ENCODE measurements around the gene CABP4.

Gene CABP4

DNA sequence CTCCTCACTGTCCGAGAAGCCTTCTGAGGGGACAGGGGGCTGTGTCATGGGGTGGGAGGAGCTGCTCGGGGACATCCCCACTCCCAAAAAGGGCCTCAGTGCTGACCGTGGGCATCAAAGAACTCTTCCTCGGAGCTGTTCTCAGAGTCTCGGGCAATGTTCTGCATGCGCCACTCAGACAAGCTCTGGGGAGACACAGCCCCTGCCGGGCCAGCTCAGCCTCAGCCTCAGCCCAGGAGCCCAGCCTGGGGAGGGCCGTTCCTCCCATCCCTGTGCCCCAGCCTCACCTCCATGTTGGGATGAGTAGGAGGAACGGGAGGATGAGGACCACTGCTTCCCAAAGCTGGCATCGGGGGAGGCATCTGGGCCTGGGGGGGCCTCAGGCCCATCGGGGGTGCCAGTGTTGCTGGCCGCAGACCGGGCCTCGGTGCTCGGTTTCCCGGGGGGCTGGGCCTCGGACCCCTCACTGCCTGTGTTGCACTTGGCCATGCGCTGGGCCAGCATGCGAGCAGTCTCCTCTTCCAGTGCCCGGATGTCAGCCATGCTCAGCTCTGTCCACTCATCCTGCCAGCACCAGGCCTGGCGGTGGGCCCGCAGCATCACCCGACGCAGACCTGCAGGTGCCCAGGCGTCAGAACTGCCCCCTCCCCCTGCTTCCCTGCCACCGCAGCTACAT is 44.8 kb downstream of the CABP4 start:
- DNase-seq: no peak

DNA sequence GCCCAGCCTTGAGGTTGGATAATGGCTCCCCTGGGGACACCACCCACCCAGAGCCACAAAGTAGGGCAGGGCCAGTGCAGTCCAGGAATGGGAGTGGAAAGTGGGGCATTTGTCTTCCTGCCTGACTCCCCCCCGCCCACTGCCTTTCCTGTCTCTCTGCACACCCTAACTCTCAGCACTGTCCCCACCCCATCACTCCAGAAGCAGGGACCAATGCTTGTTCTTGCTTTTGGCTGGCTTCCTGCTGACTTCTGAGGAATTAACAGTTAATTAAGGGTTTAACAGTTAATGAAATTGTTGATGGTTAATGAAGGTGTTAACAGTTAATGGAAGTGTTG is 45.3 kb downstream of the CABP4 start:
- no peak for DNase-seq

DNA sequence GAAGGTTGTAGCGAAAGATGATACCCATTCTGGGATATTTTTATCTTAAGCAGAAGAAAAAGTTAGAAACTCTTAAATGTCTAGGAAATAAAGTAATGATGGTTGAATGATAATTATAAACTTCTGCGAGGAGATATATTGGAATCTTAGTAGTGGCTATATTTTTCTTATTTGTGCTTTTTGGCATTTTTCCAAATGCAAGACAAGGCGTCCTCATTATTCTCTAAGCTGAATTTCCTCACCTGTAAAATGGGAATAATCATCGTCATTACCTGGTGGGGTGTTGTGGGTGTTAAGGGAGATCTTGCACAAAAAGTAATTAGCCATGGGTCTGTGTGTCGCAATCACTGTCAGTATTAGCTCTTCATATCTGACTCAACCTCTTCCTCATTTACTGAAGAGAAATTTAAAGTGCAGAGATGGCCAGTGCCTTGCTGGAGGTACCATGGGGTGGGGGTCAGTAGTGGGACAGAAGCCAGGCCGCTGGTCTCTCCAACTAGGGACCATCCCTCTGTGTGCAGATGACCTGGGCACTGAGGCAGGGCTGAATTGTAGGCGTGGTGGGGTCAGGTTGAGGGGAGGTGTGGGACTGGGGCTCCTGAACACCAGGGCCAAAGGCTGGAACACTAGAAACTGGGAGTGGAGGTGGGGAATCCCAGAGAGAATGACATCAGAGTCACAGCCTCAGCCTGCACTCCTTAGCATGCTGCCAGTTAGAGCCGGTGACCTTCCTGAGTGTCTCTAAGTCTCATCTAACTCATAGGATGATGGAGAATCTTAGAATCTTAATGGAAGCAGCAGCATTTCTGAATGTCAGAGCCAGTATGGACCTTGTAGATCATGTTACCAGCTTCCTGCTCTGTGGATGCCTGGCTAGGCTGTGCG is 45.9 kb downstream of the CABP4 start:
- DNase-seq: no peak

DNA sequence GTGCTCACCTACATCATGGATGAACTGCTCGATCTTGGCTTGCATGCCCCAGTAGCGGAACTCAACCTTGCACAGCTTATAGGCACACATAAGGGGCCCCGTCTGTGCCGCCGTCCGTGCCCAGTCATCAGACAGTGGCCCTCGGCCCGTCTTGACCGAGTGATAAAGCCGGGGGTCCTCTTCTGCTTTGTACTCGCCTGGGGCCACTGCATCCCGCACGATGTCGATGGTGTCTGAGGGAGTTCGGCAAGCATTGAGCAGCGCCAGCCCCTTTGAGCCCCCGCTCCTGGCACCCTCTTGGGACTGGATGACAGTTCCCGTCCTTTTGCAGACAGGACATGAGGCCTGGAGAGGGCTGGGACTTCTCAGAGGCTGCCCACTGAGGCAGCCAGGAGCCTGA is 46.7 kb downstream of the CABP4 start:
- DNase-seq: no peak

DNA sequence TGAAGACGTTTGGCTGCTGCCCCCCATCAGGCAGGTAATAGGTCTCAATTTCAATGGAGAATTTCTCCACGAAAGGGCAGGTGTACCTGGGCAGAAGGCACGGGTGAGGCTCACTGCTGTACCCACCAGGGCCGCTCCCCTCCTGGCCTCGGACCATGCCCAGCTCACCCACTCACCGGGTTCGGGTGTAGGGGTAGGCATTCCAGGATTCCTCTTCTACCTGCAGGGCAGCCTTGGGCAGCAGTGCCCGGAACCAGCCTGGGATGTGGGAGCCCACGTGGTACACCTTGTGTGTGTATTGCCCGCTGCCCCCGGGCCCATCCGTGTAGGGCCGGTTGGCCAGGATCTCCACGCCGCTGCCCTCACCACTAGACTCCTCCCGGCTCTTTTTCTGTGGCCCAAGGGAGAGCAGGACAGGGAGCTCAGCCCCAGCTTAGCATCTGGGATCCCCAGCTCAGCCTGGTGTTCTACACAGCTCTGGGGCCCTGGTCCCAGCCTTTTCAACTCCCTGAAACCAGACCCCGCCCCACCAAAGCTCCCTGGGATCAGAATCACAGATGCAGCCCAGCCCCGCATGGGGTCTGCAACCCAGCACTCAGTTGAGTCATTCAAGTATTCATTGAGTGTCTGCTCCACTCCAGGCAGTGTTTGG is 47.3 kb downstream of the CABP4 start:
- DNase-seq: no peak

DNA sequence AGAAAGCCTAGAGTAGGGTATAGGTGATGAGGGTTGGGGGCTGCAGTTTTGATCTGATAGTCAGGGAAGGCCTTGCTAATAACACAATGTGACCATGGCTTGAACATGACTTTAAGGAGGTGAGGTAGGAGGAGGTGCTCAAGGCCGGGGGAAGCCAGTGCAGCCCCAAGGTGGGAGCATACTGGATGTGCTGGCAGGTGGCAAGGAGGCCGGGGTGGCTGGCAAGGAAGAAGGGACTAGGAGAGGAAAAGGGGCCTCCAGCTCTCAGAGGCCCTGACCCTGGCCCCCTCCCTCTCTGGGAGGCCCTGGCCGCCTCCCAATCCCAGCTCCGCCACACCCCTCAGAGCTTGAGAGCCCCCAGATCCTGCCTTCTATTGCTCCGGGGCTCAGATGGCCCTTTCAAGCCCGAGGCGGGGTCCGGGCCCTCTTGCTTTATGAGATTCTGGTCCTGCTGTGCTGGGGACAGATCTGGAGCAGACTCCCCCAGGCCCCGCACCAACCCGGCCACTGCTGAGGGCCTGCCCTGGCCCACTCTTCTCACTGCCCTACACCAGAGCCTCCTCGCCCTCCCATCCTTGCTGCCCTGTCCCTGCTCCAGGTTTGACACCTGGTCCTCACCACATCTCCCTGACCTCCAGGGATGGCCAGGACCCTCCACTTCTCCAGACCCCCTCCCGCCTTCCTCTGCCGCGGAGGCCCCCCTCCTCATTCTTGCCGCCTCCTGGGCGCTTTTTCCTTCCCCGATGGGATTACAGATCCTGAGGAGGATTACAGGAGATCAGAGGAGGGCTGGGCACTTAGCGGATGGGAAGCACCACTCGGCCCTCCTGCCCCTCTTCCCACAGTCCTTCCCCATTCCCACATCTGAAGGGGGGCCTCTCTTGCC is 48.2 kb downstream of the CABP4 start:
- DNase-seq: no peak

DNA sequence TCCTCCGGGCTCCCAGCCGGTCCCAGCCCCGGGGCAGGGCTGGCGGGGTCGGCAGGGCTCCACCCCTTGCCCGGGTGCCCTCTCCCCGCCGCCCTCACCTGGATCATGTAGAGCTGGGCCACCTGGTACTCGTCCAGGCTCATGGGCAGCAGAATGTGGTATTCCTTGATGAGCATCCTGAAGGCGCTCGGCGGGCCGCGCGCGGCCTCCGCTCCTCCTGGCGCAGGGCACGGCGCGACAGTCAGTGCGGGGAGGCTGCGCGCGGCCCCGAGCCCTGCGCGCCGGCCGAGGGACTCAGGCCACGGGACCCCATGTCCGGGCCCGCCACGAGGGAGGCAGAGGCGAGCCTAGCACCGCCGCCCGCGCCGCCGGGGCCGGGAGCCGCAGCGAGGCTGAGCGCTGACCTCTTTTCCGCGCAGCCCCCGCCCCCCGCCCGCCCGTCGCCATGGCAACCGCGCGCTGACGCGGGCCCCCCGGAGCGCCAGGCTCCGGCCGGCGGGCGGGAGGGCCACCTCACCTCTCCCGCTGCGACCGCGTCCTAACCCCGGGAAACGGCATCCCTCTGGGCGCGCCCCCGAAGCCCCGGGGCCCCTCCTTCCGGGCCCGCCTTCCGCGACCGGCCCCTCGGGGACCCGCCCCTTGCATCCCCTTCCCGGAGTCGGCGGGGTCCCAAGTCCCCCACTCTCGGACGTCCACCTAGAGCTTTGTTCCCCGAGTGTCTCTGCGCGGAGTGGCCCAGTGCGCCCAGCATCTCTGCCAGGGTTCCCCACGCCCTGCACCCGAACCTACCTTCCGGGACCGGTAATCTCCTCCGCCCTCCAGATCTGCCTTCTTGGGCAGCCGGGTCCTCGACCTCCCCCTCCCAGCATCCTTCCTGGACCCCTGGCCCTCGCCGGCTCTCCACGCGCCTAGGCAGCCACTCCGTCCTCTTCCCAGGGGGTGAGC is 49.1 kb downstream of the CABP4 start:
- peak; percentile 36 for DNase-seq

DNA sequence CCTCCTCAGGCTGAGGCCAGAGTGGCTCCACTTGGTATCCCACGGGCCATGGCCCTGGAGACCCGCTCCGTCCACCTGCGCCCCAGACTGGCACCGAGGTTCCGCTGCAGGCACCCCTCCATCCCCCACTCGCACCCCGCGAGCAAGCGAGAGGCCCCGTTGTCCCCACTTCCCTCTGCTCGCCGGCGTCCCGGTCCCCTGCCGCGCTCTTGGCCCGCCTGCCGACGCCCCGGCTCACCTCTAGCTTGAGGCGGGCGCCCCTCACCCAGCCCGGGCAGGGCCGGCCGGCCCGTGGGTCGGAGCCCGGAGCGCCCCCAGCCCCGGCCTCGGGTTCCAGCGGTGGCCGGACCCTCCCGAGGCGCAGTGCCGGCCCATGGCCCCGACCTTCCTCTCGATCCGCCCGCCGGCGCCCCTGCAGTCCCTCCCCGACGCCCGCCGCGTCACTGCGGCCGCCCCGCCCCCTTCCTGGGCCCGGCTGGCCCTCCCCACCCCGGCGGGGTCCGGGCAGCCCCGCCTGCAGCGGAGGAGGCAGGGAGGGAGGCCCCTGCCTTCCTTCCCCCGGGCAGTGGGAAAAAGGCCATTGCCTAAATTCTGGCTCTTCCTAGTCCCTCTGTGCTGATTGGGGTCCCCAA is 49.9 kb downstream of the CABP4 start, which contains the start of gene PITPNM1:
PITPNM1 (minus strand) TSS at position 414 of the 632 bp plus-strand sequence. CDS start 1,183 bp downstream, outside the sequence.
- peak; percentile 79 for DNase-seq

DNA sequence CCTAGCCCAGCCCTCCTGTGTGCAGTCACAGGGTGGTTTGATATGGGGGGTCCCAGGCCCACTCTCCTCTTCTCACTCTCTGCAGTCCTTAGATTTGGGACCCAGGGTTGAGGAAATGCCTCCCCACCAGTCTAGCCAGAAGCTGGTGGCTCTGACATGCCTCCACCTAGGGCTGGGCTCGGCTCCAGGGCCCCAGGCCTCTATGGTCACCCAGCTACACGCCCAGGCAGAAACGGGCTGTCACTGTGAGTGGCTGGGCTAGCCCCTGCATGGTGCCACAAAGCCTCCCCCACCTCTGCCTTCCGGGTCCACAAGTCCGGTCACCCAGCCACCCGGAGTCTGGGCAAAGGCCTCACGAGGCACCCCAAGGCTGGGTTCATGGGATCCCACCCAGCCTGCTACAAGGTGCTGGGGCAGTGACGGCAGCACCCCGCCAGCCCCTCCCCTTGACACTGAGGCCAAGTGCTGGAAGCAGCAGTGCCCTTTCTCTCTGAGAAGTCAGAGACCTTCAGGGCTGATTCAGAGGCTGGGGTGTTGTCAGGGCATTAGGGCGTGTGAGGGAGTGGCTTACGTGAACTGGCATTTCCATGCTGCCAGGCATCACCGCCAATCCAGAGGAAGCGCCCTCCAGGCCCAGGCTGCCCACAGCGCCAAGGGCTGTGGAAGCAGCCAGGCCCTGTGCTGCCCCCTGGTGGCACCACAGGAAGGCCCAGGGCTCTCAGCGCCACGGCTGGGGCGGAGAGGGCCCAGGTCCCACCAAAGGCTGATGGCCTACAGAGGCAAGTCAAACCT is 50.6 kb downstream of the CABP4 start:
- peak; percentile 87 for DNase-seq

DNA sequence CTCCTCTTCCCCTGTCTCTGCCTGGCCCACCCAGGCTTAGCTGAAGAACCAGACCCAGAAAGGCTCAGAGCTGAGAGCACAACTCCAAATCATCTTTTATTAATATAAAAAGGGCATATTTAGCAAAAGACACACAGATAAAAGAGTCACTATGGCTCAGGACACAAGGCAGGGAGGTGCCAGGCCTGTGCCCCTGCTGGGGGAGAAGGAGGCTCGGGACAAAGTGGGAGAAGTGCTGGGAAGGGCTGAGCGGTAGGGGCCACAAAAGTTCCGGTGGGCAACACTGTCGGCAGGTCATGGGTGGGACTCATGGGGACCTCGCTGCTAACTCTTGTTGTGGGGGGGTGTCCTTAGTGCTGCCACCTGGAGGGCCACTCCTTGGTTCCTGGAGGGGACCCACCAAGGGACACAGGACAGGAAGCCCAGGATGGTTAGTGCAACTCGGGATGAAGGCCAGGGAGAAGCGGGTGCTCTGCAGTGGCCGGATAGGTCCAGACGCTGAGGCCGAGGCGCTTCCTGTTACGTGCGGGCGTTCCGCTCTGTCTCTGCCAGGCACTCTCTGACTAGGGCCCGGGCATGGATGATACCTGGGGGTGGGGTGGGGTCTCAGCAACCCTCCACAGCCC is 51.4 kb downstream of the CABP4 start:
- DNase-seq: no peak

DNA sequence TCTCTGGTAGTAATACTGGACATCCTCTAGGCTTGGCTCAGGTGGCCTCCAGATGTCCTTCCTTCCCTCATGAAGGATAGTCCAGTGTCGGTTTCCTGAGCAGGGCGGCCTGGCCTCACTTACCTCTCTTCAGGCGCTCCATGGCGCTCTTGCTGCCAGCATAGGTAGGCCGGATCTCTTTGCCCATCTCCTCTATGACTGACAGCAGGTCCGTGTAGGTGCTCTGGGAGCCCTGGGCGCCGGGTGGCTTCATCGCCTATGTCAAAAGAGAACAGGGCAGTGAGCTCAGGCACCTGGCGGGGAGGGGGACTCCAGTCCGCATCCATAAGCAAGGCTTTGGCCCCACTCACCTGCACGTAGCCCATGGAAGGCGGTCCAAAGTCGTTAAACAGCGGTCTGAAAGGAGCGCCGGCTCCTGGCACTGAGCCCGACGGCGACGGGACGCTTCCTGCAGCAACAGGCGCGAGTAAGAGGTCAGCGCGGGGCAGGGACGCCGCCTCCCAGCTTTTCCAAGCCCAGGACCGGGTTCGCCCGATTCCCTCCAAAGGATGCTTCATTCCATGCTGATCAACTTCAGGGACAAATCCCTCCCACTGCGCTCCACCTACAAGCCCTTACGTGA is 52.2 kb downstream of the CABP4 start:
- DNase-seq: no peak

DNA sequence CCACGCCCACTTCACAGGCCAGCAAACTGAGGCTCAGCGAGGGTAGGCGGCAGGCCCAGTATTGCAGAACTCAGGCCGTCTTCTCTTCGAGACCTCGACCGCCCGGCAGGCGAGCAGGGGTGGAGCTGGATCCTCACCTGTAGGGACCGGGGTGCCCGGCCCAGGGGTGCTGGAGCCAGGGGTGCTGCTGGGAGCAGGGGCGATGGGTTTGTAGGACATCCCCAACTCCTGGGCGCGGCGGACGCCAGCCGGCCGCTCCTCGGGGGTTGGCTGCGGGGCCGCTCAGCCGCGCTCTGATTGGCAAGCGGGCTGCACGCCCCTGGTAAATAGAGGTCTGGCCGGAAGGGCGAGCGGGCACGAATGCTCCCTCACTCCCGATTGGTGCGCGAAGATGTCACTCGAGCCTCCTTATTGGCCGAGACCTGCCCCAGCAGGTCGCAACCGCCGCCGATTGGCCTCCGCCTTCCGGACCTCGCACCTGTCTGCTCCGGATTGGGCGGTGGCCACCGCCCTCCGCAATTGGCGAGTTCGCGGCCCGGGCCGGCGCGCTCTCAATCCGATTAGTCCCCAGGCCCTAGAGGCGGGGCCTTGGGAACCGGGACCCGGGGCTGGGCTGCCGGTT is 52.8 kb downstream of the CABP4 start, which contains the start of gene CDK2AP2:
CDK2AP2 (minus strand) TSS at position 299 of the 622 bp plus-strand sequence; CDS start at position 219, 80 bp downstream.
- DNase-seq: peak; percentile 98

DNA sequence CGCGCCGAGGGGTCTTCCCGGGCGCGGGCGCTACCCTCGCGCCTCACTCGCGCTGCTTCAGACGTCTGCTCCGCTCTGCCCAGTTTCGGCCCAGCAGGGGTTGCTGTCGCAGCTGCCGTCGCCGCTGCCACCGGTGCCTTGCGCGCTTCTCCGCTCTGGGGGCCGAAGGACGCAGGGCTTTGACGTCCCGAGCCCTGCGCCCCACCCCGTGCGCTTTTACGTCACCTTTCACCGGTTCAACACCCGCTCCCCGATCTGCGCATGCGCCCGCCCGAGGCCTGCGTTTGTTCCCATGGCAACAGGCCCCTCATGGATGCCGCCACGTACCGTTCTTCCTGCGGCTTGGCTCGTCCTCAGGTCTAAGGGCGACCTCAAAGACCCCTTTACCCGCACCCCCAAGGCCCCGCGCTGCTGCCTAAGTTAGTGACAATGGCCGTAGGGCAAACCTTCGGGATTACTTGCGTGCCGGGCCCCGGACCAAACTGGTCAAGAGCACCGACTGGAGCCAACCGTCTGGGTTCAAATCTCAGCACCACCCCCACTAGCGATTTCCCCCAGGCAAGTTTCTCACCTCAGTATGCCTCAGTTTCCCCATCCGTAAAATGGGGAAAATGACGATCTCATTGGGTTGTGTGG is 53.5 kb downstream of the CABP4 start:
- peak; percentile 100 for DNase-seq

DNA sequence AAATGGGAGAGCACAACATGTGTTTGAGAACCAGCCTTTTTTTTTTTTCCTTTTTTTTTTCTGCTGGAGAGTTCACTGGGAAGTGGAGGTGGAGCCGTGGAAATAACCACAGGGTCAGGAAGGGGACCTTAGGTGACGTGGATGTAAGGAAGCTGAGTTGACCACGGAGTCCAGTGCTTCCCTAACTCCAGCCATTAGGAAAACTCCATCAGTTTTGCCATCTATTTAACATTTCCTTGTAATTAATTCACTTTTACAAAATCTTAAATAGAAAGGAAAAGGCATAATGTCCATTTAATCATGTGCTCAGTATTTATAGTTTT is 54.8 kb downstream of the CABP4 start:
- no peak for DNase-seq

All from stimulated activated CD4-positive, alpha-beta T cell treated with anti-CD3 and anti-CD28 coated beads, Interleukin-12 subunit alpha, Interleukin-12 subunit beta, amount 100 ng/mL, for 4 hours (primary cell).